Loucy (cell line): ENCODE data around the gene ADAMTS15.

Experiments
- CTCF ChIP-seq: fragments of 200-600 bp; sonication (generic); conservative IDR thresholded peaks from 2 replicates; pipeline ENCODE4 v1.5.1; 2014; ENCODE audit warnings: mild to moderate bottlenecking, antibody characterized with exemption, low read length
- EZH2phosphoT487 ChIP-seq: fragments of 200-600 bp; IDR thresholded peaks from 2 replicates; pipeline ENCODE4 v1.6.1; 2018; ENCODE audit warnings: antibody characterized with exemption, mild to moderate bottlenecking, moderate library complexity, borderline replicate concordance

DNA sequence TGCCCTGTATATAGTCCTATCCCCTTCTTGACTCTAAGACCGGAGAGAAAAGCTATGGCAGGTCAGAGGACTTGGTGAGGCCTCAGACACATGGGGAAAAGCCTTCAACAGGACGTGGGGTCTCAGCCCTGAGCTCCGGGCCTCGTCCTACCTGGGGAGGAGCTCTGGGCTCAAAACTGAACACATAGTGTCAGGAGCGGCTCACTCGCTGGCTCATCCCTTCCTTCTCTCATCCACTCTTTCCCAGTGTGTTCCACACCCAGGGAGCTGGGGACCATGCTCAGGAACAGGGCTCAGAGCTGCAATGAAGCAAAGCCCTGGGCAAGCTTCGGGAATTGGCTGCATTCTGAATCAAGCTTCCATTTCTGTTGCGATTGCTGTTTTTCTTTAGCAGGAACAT is 14.5 kb downstream of the ADAMTS15 start:
- TF ChIP-seq CTCF (no peak), EZH2phosphoT487 (no peak)
